ENCODE data around the gene CRTC3. TPM values are rescaled to one million over a fixed set of nuclear protein-coding genes. Genes with fewer than 3 reads are reported as not detected.

The CRTC3 gene
- total RNA-seq, 3 donors from 2014 or later (not counting 1 experiment from before 2014, with no cell fraction given), result 68.8 to 101 (median 92.4) TPM

GRCh38 chr15:90691369-90691768 lies 161.6 kb downstream of the CRTC3 start:
- Histone ChIP-seq H3K9me3 (ENCODE audit: control insufficient read depth, insufficient read depth, low read length) (peaks cover 4% of the 10 kb centered on the region), H3K36me3 (ENCODE audit: control insufficient read depth, insufficient read depth, low read length) (no peaks in the 10 kb centered on the region), H3K4me1 (ENCODE audit: control insufficient read depth, insufficient read depth, low read length) (no peaks in the 10 kb centered on the region), H3K27me3 (ENCODE audit: control insufficient read depth, insufficient read depth, low read length) (no peaks in the 10 kb centered on the region), H3K27ac (ENCODE audit: low read length) (no peak overlapping the region), H3K4me3 (ENCODE audit: low read length) (no peak overlapping the region)
- Mint-ChIP-seq H3K27me3 (ENCODE audit: low read depth in 2 of 2) (peaks cover 0 to 2% of the 10 kb centered on the region in 2 donors), H3K4me3 (no peak overlapping the region), H3K4me1 (peaks cover 7 to 9% of the 10 kb centered on the region in 2 donors), H3K36me3 (no peaks in the 10 kb centered on the region), H3K27ac (no peak overlapping the region), H3K9me3 (no peaks in the 10 kb centered on the region)
- ATAC-seq (no peak), DNase-seq (no peak)
- 88% methylated on average over 4 of the region's 4 CpGs for WGBS (ENCODE audit: insufficient coverage)
- TF ChIP-seq CTCF (IDR thresholded peaks at IDR 0.05), result no peak
- intact Hi-C loops (cut with micrococcal nuclease), result no loop called here

- no peak for ATAC-seq
- H3K4me3 ChIP-seq (ENCODE audit: low read length), result no peak overlapping the region
- H3K4me1 ChIP-seq (ENCODE audit: control insufficient read depth, insufficient read depth, low read length), result no peaks in the 10 kb centered on the region
- no peak overlapping the region for H3K27ac Mint-ChIP-seq
- no peak for TF ChIP-seq CTCF (IDR thresholded peaks at IDR 0.05)
- H3K36me3 ChIP-seq (ENCODE audit: control insufficient read depth, insufficient read depth, low read length), result no peaks in the 10 kb centered on the region
- no peak overlapping the region for H3K27ac ChIP-seq (ENCODE audit: low read length)
- no peaks in the 10 kb centered on the region for H3K27me3 Mint-ChIP-seq (ENCODE audit: low read depth in 2 of 2)
- DNase-seq, result no peak
- peaks cover 4% of the 10 kb centered on the region for H3K9me3 ChIP-seq (ENCODE audit: control insufficient read depth, insufficient read depth, low read length)
- H3K27me3 ChIP-seq (ENCODE audit: control insufficient read depth, insufficient read depth, low read length), result no peaks in the 10 kb centered on the region
- H3K36me3 Mint-ChIP-seq, result no peaks in the 10 kb centered on the region
- intact Hi-C loops (cut with micrococcal nuclease), result no loop called here
- H3K4me3 Mint-ChIP-seq, result no peak overlapping the region
- H3K9me3 Mint-ChIP-seq, result no peaks in the 10 kb centered on the region
- peaks cover 0 to 4% of the 10 kb centered on the region in 2 donors for H3K4me1 Mint-ChIP-seq
- 91% methylated on average over 3 of the region's 4 CpGs for WGBS (ENCODE audit: insufficient coverage)
Measured at GRCh38 chr15:90691982-90692773, 162.5 kb downstream of the CRTC3 start.

Other genes with a start within 250 kb of the CRTC3 start
- gene ZNF774, start 177.6 kb upstream of the CRTC3 start, total RNA-seq, result under 1 TPM; 0.34 to 0.70 (median 0.47) TPM
- gene IQGAP1, start 141.7 kb upstream of the CRTC3 start, total RNA-seq, result 100 to 1,000 TPM; 431 to 493 (median 446) TPM
- gene BLM, start 187.4 kb downstream of the CRTC3 start, total RNA-seq, result 10 to 100 TPM in 2 of 3 donors, 1 to 10 TPM in 1; 9.9 to 15.9 (median 14.1) TPM

Data from natural killer cell (primary cell).